ENCODE results near the gene DENND1A.

DNA sequence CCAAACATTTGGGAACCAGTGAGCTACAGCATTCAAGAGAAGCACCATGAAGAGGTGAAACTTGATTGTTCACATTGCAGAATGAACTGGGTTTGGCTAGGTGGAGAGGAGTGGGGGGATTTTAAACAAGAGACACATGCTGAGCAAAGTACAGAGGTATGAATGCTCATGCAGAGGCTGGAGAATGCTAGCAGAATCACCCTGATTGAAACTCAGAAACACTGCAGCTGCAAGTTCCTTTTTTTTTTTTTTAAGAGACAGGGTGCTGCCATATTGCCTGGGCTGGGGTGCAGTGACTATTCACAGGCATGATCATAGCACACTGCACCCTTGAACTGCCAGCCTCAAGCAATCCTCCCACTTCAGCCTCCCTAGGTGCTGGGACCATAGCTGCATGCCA lies 35.1 kb downstream of the DENND1A start:
- TF ChIP-seq, protein P1, sequence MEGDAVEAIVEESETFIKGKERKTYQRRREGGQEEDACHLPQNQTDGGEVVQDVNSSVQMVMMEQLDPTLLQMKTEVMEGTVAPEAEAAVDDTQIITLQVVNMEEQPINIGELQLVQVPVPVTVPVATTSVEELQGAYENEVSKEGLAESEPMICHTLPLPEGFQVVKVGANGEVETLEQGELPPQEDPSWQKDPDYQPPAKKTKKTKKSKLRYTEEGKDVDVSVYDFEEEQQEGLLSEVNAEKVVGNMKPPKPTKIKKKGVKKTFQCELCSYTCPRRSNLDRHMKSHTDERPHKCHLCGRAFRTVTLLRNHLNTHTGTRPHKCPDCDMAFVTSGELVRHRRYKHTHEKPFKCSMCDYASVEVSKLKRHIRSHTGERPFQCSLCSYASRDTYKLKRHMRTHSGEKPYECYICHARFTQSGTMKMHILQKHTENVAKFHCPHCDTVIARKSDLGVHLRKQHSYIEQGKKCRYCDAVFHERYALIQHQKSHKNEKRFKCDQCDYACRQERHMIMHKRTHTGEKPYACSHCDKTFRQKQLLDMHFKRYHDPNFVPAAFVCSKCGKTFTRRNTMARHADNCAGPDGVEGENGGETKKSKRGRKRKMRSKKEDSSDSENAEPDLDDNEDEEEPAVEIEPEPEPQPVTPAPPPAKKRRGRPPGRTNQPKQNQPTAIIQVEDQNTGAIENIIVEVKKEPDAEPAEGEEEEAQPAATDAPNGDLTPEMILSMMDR (conservative IDR thresholded peaks at IDR 0.05; ENCODE audit: low read length): no peak
- no peak for TF ChIP-seq EZH2phosphoT487 (IDR thresholded peaks at IDR 0.05; ENCODE audit: borderline replicate concordance)
